HG02840 (cell line): ENCODE data around the gene RELT.

Experiments
- ATAC-seq: cut with Tn5 transposase; IDR thresholded peaks from one replicate; pipeline ENCODE4 v1.9.1; 2021; ENCODE audit warnings: mild to moderate bottlenecking, moderate library complexity, moderate number of reproducible peaks; ENCODE audit not compliant: unreplicated experiment, low FRiP score

Gene RELT

GRCh38 chr11:73346186-73346935, 29.8 kb upstream of the RELT start:
- no peak for ATAC-seq

GRCh38 chr11:73347067-73347466, 29.1 kb upstream of the RELT start:
- no peak for ATAC-seq

DNA sequence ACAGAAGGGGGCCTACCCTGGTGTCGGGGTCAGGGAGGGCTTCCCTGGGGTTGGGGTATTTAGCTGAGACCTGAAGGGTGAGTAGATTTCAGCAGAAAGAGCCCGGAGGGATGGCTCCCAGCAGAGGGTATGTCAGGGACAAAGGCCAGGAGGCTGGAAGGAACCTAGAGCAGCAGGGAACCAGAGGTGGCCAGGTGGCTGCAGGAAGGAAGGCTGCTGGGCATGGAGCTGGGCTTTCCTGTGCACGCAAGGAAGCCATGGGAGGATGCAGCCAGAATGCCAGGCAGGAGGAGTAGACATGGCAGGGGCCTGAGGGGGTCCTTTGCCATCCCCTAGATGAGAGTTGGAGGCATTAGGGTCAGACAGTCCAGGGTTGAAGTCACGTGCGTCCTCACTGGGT, 27.4 kb upstream of the RELT start:
- ATAC-seq: no peak

DNA sequence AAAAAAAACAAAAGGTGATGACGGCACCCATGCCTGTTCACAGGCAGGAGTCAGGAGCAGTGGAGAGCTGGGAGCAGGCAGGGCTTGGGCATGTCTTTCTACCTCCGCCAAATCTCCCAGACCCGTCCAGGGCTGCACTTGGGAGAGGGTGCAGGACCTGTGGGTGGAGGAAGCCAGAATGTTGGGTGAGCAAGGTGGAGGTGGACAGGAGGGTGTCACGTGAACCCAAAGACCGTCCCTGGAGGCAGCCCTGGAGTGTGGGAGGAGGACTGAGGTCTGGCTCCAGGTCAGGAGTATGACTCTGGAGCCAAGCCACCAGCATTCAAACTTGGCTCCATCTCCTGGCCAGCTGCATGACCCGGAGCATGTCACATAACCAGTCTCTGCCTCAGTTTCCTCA, 26.6 kb upstream of the RELT start:
- no peak for ATAC-seq

- ATAC-seq: no peak
These were observed 25.1 kb upstream of the RELT start for GRCh38 chr11:73350908-73351636.

GRCh38 chr11:73353422-73353821, 22.8 kb upstream of the RELT start:
- ATAC-seq: no peak

DNA sequence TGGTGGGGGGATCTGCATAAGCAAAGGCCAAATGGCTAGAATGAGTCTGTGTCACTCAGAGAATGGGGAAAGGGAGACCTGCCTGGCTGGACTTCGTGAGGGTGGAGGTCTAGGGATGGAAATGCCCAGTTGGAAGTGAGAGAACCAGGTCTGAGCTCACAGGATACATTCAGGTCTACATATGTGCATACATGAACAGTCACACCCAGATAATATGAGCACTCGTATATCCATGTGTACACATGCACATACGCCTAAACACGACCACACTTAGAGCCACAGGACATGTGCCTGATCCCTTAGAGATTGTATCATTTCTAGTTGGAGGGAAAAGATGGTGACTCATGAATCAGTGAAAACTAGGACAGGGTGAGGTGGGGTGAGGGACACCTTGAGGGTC, 21.1 kb upstream of the RELT start:
- no peak for ATAC-seq

- no peak for ATAC-seq
These were observed 19.0 kb upstream of the RELT start for GRCh38 chr11:73356979-73357860.

GRCh38 chr11:73358071-73358470, 18.1 kb upstream of the RELT start:
- no peak for ATAC-seq

DNA sequence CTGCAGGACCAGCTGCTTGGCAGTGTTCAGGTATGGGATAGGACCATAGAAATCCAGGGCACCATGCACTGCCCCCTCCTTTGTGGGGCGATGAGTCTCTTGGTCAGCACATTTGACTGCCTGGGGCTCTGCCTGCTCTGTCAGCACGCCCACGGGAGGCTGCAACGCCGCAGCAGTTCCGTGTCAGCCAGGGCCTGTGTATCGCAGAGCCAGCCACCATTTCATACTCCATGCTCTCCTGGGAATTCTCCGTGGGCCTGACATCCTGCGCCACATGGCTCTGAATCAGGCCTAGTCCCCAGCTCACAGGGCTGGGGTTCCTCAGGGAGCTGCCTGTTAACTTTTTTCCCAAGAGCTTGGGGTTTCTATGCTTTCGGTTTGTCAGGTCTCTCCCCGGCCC, 16.9 kb upstream of the RELT start:
- ATAC-seq: no peak

DNA sequence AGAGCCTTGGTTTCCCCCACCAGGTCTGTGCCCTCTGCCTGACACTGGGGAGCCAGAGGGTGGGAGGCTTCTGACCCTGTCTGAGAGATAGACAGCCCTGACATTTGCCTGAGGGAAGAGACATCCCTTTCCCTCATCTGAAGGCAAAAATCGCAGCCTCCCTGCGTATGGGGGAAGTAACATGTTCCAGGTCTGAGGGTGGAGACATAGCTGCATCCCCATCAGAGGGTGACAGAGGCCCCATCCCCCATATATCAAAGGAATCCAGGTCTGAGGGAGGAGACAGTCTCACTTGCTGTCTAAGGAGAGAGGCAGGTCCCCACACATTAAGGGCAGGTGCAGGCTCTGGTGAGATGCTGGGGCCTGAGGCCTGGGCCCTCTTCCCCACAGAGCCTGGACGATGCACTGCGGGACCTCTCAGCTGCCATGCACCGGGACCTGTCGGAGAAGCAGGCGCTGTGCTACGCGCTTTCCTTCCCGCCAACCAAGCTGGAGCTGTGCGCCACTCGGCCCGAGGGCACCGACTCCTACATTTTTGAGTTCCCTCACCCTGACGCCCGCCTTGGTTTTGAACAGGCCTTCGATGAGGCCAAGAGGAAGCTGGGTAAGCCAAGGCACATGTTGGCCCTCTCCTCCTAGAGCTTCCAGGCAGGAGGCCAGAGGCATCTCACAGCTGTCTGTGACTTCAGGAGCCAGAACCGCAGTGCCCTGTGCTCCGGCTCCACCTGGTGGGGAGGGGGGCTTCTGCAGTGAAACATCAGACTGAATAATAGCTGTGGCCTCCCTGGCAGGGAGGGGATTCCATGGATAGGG, 16.1 kb upstream of the RELT start:
- no peak for ATAC-seq

- ATAC-seq: no peak
These were observed 15.3 kb upstream of the RELT start for GRCh38 chr11:73360743-73361369.

- ATAC-seq: no peak
These were observed 14.0 kb upstream of the RELT start for GRCh38 chr11:73361953-73362776.

- no peak for ATAC-seq
These were observed 13.1 kb upstream of the RELT start for GRCh38 chr11:73363147-73363546.

GRCh38 chr11:73365352-73366264, 10.6 kb upstream of the RELT start:
- no peak for ATAC-seq

GRCh38 chr11:73366265-73366610, 10.0 kb upstream of the RELT start:
- no peak for ATAC-seq

- ATAC-seq: no peak
These were observed 9.2 kb upstream of the RELT start for GRCh38 chr11:73366953-73367352.

DNA sequence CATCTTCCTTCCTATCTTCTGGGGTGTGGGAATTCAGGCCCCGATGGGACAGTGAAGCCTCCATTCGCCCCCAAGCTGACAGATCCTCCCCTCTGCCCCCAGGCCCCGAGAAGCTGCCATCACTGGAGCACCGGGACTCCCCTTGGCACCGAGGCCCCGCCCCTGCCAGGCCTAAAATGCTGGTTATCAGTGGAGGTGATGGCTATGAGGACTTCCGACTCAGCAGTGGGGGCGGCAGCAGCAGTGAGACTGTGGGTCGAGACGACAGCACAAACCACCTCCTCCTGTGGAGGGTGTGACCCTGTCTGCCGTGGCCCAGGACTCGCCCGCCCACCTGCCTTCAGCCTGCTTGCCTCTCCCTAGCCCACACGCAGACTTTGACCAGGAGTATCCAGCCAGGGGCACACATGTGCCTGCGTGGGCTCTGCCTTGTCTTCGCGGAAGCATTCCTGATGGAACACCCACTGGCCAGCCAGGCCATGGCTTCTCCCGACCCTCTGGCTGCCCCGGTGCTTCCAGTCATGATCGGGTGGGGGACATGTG, 8.6 kb upstream of the RELT start:
- ATAC-seq: no peak
